Panc1 (cell line): ENCODE measurements around the gene KCNIP4. TPM values are rescaled to one million over a fixed set of nuclear protein-coding genes. Genes with fewer than 3 reads are reported as not detected.

Experiments
- ATAC-seq: fragments of 200-7000 bp; cut with Tn5 transposase; 2 replicates; pipeline ENCODE4 v1.9.1; 2020; ENCODE audit warnings: mild to moderate bottlenecking, moderate library complexity
- BruUV-seq: library from RNA; stranded (reverse); fragments of 400-500 nt; replicated peaks from 2 replicates; lab custom pipeline; 2021; lab: Mats Ljungman, UMichigan
- CTCF ChIA-PET: fragments of 300-600 bp; sonication (Branson Sonifier 250); formaldehyde crosslinking; loops from one replicate; lab custom pipeline; 2022; ENCODE audit warnings: antibody characterized with exemption; lab: Charles Lee
- POLR2A ChIA-PET: fragments of 300-600 bp; sonication (Branson Sonifier 250); formaldehyde crosslinking; loops from one replicate; lab custom pipeline; 2022; ENCODE audit warnings: antibody characterized with exemption; lab: Charles Lee
- DNase-seq: peaks from one replicate; pipeline ENCODE4 v3.0.0-alpha.2; 2010; ENCODE audit warnings: low read depth, low spot score
- H3K27ac ChIP-seq: 2 replicates; pipeline ENCODE4 v1.5.1; 2011; ENCODE audit warnings: mild to moderate bottlenecking, low read length, inconsistent platforms
- H3K27me3 ChIP-seq: fragments of 200-500 bp; sonication (Bioruptor generic); 2 replicates; pipeline ENCODE4 v1.6.0; 2014; ENCODE audit warnings: low read length, inconsistent platforms; ENCODE audit not compliant: control insufficient read depth, insufficient read depth
- H3K36me3 ChIP-seq: fragments of 200-500 bp; sonication (Bioruptor generic); 2 replicates; pipeline ENCODE4 v1.5.1; 2014; ENCODE audit warnings: inconsistent platforms, mild to moderate bottlenecking, low read length, moderate library complexity; ENCODE audit not compliant: control insufficient read depth, insufficient read depth
- H3K4me1 ChIP-seq: 2 replicates; pipeline ENCODE4 v1.5.1; 2011; ENCODE audit warnings: inconsistent platforms, mild to moderate bottlenecking, low read length, moderate library complexity; ENCODE audit not compliant: control insufficient read depth, insufficient read depth
- H3K4me3 ChIP-seq, 2 experiments: 2 replicates each; pipeline ENCODE4 v1.5.1; 2011 to 2012; ENCODE audit warnings: low read depth in 2 of 2, low read length in 2 of 2, mild to moderate bottlenecking in 2 of 2, inconsistent platforms in 1 of 2, moderate library complexity in 1 of 2
- H3K9me3 ChIP-seq: fragments of 200-500 bp; sonication (Bioruptor generic); 2 replicates; pipeline ENCODE4 v1.5.1; 2014; ENCODE audit warnings: low read depth, mild to moderate bottlenecking, inconsistent platforms, low read length, moderate library complexity; ENCODE audit not compliant: control insufficient read depth, insufficient read depth
- POLR2AphosphoS5 ChIP-seq: IDR thresholded peaks from 2 replicates; pipeline ENCODE4 v1.6.1; 2012; ENCODE audit warnings: mild to moderate bottlenecking, low read depth, low read length, moderate library complexity
- REST ChIP-seq, 2 experiments: IDR thresholded peaks; 2 replicates each; pipeline ENCODE4 v1.6.1; 2011 to 2012; ENCODE audit warnings: low read depth in 2 of 2, control low read depth in 1 of 2, low read length in 1 of 2, mild to moderate bottlenecking in 1 of 2, moderate library complexity in 1 of 2; ENCODE audit not compliant: insufficient read depth in 1 of 2
- SIN3A ChIP-seq: IDR thresholded peaks from 2 replicates; pipeline ENCODE4 v1.6.1; 2012; ENCODE audit warnings: low read depth, mild to moderate bottlenecking, low read length, moderate library complexity, borderline replicate concordance; ENCODE audit not compliant: insufficient read depth
- TCF7L2 ChIP-seq: IDR thresholded peaks from 2 replicates; pipeline ENCODE4 v1.6.1; 2011; ENCODE audit warnings: mild to moderate bottlenecking, low read depth, low read length, inconsistent platforms
- in situ Hi-C: cut with HindIII; loops from 2 replicates; pipeline ENCODE4 v1.10.0; 2016; ENCODE audit warnings: low sequenced_read_pairs, low pct_unique_long_range_greater_than_20kb
- intact Hi-C: fragments of 100-400 bp; cut with micrococcal nuclease; formaldehyde crosslinking; loops from one replicate; pipeline ENCODE4 v1.10.0; 2022; ENCODE audit not compliant: unreplicated experiment
- total RNA-seq: library from RNA; stranded (reverse); gene quantifications from one replicate; pipeline ENCODE4 v1.2.1, GENCODE V29; 2021; ENCODE audit not compliant: unreplicated experiment
- TF ChIP-seq, protein P1 (sequence below): fragments of 450-650 bp; IDR thresholded peaks from 2 replicates; pipeline ENCODE4 v1.5.1; 2017; ENCODE audit warnings: mild to moderate bottlenecking

KCNIP4 gene
- total RNA-seq, 1 experiment from 2014 or later, result not detected

DNA sequence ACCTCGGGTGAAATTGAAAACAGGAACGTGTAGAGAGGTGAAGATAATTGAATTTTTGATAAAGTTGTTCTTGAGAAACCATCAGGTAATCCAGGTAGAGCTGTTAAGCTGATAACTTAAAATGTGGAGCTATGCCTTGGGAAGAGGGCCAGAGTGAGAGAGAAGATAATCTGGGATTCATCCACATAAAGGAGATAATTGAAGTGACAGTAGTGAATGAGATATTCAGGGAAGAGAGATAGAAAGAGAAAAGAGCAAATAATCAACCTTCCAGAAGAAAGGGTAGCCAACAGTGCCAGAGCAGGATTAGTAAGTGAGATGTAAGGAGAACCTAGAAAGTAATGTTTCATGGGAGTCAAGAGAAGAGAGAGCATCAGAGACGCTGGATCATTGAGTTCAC, 950.7 kb downstream of the KCNIP4 start:
- no TSS peak for BruUV-seq
- no peaks in the 10 kb centered on the region for H3K36me3 ChIP-seq
- no peak overlapping the region for H3K27ac ChIP-seq
- no peak overlapping the region for H3K4me3 ChIP-seq
- POLR2A ChIA-PET, result no interaction called here
- intact Hi-C loops (no loop called here), in situ Hi-C loops (no loop called here)
- no peak for TF ChIP-seq TCF7L2
- TF ChIP-seq, protein P1, sequence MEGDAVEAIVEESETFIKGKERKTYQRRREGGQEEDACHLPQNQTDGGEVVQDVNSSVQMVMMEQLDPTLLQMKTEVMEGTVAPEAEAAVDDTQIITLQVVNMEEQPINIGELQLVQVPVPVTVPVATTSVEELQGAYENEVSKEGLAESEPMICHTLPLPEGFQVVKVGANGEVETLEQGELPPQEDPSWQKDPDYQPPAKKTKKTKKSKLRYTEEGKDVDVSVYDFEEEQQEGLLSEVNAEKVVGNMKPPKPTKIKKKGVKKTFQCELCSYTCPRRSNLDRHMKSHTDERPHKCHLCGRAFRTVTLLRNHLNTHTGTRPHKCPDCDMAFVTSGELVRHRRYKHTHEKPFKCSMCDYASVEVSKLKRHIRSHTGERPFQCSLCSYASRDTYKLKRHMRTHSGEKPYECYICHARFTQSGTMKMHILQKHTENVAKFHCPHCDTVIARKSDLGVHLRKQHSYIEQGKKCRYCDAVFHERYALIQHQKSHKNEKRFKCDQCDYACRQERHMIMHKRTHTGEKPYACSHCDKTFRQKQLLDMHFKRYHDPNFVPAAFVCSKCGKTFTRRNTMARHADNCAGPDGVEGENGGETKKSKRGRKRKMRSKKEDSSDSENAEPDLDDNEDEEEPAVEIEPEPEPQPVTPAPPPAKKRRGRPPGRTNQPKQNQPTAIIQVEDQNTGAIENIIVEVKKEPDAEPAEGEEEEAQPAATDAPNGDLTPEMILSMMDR, result no peak
- no peak for TF ChIP-seq REST (IDR thresholded peaks at IDR 0.05; ENCODE audit: insufficient read depth in 1 of 2, low read depth in 2 of 2, low read length in 1 of 2)
- no peak for TF ChIP-seq POLR2AphosphoS5
- TF ChIP-seq SIN3A, result no peak
- CTCF ChIA-PET, result no interaction called here
- ATAC-seq, result no peak
- no peaks in the 10 kb centered on the region for H3K4me1 ChIP-seq
- DNase-seq, result no peak
- no peaks in the 10 kb centered on the region for H3K9me3 ChIP-seq
- no peaks in the 10 kb centered on the region for H3K27me3 ChIP-seq

DNA sequence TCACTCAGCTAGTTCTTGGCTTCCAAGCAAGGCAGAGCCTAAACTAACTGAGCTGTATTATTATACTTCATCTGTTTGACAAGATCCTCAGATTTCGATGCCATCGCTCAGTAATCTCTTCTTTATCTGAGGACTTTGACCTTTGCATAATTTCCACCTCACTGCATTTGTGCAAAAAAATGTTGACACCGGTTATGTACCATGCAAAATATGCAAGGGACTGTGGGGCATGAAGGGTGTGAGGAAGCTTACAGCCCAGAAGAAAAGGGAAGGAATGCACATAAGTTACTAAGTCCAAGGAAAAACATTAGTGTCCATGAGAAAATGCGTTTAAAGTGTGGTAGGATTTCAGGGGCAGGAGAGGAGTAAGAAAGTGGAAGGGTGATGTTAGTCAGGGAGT, 953.0 kb downstream of the KCNIP4 start:
- in situ Hi-C loops (no loop called here), intact Hi-C loops (no loop called here)
- no peak overlapping the region for H3K4me3 ChIP-seq
- no peaks in the 10 kb centered on the region for H3K36me3 ChIP-seq
- no peak overlapping the region for H3K27ac ChIP-seq
- POLR2A ChIA-PET, result no interaction called here
- H3K27me3 ChIP-seq, result no peaks in the 10 kb centered on the region
- DNase-seq (no peak), ATAC-seq (no peak)
- no peaks in the 10 kb centered on the region for H3K9me3 ChIP-seq
- no peaks in the 10 kb centered on the region for H3K4me1 ChIP-seq
- no TSS peak for BruUV-seq
- TF ChIP-seq SIN3A, result no peak
- no peak for TF ChIP-seq POLR2AphosphoS5
- TF ChIP-seq REST (IDR thresholded peaks at IDR 0.05; ENCODE audit: insufficient read depth in 1 of 2, low read depth in 2 of 2, low read length in 1 of 2), result no peak
- TF ChIP-seq, protein P1, result no peak
- TF ChIP-seq TCF7L2, result no peak
- CTCF ChIA-PET, result no interaction called here
